GM18867 (cell line): ENCODE results near the gene TTC7B.

Experiments
- ATAC-seq: cut with Tn5 transposase; IDR thresholded peaks from one replicate; pipeline ENCODE4 v1.9.1; 2021; ENCODE audit warnings: mild to moderate bottlenecking, moderate library complexity; ENCODE audit not compliant: unreplicated experiment

Gene TTC7B

GRCh38 chr14:90567991-90568390, 248.2 kb downstream of the TTC7B start:
- ATAC-seq: no peak

DNA sequence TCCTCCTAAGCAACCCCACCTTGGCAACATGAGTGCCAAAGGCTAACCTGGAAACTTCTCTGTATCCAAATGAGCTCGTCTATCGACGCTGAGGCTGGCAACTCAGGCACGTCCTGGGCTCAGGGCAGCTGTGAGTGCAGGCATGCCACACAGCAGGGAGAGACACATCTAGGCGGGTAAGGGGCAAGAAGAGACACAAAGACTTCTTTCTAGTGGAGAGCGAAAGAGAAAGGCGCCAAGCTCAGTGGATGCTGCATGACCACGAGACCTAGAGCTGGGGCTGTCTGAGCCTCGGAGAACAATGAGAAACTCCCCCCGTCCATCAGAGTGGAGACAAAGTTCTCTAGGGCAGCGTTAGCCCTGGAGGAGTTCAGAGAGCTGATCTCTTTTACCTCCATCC, 249.0 kb downstream of the TTC7B start:
- no peak for ATAC-seq

DNA sequence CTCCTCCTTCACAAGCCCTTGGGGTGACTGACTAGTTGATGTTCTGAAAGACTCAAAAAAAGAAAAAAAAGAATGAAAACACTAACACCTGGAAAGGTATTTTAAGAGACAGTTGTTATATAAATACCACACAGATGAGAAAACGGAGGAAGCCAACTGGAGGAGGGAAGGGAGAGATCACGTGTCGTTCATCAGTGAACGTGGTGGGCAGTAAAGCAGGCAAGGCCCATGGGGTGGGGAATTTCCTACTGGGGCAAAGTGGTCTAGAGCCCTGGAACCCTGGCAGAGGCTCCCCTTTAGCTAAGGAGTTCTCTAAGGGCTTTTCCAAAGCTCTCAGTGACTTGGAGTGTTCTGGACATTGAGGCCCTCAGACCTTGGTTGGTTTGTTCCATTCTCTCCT, 249.7 kb downstream of the TTC7B start:
- ATAC-seq: no peak

- ATAC-seq: no peak
Observed at GRCh38 chr14:90564496-90564895, 251.7 kb downstream of the TTC7B start.

DNA sequence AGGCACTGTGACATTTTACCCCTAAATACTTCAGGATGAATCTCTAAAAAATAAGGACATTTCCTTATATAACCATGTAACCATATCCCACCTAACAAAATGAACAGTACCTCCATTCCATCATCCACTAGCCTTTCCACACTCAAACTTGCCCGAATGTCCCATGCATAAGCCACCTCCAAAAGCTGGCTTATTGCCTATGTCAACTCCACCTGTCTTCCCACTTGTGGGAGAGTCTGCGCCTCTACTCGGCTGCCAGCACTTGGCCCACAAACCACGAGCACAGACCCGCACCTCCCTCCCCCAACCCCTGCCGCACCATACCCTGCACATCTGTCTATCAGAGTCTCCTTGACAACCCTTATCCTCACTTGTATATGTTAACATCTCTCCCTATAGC, 253.6 kb downstream of the TTC7B start:
- ATAC-seq: no peak

GRCh38 chr14:90561920-90562319, 254.3 kb downstream of the TTC7B start:
- no peak for ATAC-seq

- ATAC-seq: no peak
Observed at GRCh38 chr14:90560991-90561390, 255.2 kb downstream of the TTC7B start.

DNA sequence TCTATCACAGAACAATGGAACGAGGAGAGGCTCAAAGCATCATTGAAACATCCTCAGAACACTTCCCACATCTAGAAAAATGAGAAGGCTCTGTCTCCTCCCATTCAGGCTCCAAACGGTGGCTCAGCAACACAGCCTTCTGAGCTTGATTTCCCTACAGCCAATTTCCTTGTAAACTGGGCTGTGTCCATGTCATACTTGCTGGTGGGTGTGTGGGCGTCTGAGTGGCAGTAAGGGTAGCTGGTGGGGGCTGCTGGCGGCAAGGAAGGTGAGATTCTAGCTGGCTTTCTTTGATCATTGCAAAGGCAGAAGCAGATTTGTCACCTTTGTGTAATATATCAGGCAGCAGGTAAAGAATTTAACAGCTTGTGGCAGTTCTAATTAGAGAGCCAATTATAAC, 255.7 kb downstream of the TTC7B start:
- no peak for ATAC-seq

DNA sequence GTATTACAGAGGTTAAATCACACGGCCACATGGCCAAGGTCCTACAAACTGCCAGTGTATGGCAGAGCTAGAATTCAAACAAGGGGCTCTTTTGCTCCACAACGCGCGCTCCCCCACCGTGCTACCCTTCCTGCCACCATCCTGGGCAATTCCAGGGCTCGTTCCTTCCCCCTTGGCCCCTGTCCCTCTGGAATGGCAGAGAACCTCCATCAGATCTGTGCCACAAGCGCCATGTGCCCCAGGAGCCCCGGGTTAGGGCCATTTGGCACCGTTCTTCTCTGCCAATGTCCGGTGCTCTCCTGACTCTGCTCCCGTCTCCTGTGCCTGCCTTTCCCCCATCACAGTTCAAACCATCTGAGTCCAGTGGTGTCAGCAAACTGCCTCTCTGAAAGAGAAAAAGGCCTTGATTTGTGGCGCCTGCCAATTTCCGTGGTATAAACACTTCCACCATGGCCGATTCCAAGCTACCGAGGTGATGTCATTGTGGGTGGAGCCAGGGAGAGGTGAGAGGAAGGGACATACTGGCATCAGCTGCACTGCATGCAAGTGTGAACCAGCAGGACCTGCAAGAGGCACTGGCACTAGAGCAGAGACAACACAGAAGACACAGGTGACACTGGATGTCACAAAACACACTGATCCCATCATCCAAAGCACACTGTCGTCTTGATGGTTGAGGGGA, 256.3 kb downstream of the TTC7B start:
- no peak for ATAC-seq

DNA sequence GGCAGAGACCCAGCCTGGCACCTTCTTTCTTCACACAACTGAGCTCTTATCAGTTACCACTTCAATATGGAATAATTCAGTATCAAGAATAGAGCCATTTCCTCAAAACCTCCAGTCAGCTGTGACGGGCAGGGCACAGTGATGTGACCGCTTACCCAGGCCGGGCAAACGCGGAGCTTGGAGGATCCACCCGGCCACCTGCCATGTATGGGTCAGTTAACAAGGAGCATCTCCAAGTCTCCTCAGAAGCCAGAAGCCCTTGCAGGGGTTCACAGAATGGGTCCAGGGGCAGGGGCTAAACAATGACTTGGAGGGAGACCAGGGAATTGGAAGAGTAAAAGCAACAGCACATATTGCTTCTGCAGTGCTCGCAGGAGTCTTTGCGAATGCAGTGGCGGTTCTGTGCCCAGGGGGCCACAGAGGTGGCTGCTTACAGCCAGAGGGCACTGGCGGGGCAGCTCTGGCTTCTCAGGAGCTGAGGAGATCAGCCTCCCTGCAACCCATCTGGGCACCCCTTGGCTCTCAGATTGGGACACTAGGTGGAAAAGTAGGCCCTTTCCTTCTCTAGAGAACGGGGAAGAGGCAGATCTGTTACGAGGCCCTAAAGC, 257.1 kb downstream of the TTC7B start:
- no peak for ATAC-seq

GRCh38 chr14:90558041-90558982, 257.9 kb downstream of the TTC7B start:
- no peak for ATAC-seq

DNA sequence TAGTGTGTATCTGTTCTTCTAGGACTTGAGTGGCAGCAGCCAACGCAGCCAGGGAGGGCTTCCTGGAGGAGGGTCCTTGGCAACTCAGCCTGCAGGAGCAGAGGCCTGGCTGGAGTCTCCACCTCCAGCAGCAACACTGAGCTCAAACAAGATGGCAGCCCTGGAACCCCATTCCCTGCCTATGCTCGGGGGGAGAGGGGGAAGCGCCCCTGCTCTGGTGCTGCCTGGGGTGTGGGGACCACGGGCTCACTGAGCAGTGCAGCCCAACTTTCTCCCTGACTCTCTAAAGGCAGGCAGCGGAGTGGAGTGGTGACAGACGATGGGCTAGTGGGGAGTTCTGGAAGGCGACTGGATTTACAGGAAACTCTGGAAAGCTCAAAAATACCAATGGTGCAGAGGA, 258.7 kb downstream of the TTC7B start:
- ATAC-seq: no peak

- ATAC-seq: no peak
Observed at GRCh38 chr14:90556666-90557450, 259.4 kb downstream of the TTC7B start.

GRCh38 chr14:90556012-90556477, 260.2 kb downstream of the TTC7B start:
- no peak for ATAC-seq

DNA sequence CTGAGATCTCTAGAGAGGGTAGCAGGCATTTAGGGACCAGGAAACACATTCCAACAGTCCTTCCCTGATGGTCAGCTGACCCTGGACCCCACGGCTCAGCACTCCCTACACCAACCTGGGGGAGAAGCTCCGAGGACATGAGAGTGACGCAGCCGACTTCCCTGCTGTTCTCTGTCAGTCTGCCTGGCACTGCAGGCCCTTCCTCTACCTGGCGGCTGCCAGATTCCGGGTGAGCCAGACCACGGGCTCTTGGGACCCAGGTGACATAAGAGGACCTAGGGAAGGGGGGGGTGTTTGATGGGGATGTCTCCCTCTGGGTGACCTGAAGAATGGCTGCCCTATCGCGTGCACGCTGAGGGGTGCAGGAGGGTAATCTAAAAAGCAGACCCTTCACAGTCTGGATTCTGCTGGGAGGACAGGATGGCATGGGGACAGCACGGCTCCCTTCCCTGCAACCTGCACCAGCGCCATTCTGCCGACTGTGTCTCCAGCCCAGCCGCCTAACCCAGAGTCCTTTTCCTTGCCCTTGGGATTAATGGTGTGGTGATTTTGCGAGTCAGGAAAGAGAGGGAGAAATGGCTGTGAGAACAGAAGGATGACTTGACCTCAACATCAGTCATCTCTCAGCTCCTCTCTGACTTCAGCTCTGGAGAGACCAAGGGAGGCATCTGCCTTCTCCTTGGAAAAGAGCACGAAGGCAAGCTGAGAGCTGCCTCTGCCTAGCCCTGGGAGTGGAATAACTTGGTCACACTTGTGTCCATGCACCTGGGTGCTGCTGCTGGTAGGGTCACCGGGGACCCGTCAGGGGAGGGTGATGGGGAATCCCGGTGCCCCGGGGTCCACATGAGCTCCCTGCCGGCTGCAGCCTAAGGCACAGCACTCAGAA, 260.9 kb downstream of the TTC7B start:
- no peak for ATAC-seq

DNA sequence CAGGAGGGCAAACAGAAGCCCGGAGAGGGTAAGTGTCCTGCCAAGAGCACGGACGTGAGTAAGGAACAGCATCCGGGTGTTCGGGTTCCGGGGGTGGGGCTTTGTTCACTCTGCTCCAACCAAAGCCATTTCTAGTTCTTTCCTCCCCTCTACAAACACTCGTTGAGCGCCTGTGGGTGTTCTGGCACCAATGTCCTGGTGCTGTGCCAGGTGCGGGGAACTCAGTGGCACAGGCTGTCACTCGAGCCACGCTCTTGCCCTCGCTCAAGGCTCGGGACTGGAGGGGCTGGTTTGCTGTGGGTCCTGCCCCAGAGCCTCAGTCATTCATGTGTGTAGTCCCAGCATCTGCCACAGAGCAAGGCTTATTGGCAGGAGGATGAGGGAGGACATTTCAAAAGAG, 261.9 kb downstream of the TTC7B start:
- no peak for ATAC-seq

DNA sequence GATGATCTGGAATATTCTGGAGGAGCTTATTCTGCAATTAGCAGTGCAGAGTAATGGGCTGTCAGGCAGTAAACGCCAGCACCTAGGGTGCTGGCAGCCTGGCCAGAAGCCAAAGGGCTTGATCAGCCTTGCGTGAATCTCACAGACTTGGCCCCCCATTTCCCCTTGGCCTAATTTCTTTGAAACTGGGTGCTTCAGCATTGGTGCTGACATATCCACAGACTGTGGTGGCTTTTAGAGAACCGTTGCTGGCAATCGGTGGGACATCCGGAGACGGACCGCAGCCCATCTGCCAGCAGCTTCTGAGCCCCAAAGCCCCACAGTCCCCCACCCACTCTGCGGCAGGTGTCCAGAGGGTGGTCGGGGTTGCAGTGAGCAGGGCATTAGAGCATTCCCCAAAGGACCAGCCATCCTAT, 262.3 kb downstream of the TTC7B start:
- no peak for ATAC-seq

DNA sequence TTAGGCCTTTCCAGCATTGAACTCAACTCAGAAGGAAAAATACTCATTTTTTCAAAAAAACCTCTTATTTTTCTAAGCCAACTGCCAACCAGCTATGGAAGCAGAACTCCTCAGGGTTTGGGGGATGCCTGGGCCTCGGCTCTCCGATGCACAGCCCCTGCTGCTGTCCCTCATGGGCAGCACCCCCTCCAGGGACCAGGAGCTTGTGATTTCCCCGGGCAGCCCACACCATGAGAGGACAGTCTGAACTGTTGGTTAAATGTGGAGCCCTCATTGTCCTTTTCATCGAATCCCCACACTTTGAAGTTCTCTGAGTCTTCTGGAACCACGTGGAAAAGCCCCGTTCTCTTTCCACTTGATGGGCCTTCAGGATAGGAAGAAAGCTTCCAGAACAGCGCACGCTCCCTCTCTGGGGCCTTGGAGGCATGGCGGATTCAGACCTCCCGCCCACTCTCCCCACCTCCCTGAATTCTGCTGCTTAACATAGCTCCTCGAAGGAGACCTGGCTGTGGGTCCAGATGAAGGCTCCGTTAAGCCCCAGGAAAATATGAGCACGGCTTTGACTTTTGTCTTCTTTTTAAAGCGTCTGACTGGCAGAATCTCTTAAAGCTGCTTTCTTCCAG, 262.8 kb downstream of the TTC7B start:
- ATAC-seq: no peak

GRCh38 chr14:90552465-90553297, 263.5 kb downstream of the TTC7B start:
- no peak for ATAC-seq
